ENCODE data around the gene SELENOV. TPM values are rescaled to one million over a fixed set of nuclear protein-coding genes. Genes with fewer than 3 reads are reported as not detected.
A peak's percentile ranks its signal among the peaks of the same experiment; 100 is the strongest.

SELENOV gene
- total RNA-seq, 1 donor from 2014 or later, result not detected

GRCh38 chr19:39518975-39519374 is 4.0 kb downstream of the SELENOV start:
- no peak for DNase-seq (ENCODE audit: low read depth, low spot score)

- no peak for DNase-seq (ENCODE audit: low read depth, low spot score)
These were observed 5.9 kb downstream of the SELENOV start for GRCh38 chr19:39520541-39521484.

- DNase-seq (ENCODE audit: low read depth, low spot score), result no peak
These were observed 9.6 kb downstream of the SELENOV start for GRCh38 chr19:39524495-39524894.

GRCh38 chr19:39525205-39525604 is 10.3 kb downstream of the SELENOV start:
- DNase-seq (ENCODE audit: low read depth, low spot score), result no peak

GRCh38 chr19:39531834-39532232 is 16.9 kb downstream of the SELENOV start:
- no peak for DNase-seq (ENCODE audit: low read depth, low spot score)

GRCh38 chr19:39532233-39533002 is 17.5 kb downstream of the SELENOV start, which contains the start of gene EID2B:
Gene EID2B (minus strand): TSS chr19:39532852. CDS start chr19:39532802, 50 bp downstream.
- peak; percentile 87 for DNase-seq (ENCODE audit: low read depth, low spot score)

GRCh38 chr19:39533003-39533512 is 18.1 kb downstream of the SELENOV start:
- no peak for DNase-seq (ENCODE audit: low read depth, low spot score)

- no peak for DNase-seq (ENCODE audit: low read depth, low spot score)
These were observed 18.9 kb downstream of the SELENOV start for GRCh38 chr19:39533791-39534190.

- no peak for DNase-seq (ENCODE audit: low read depth, low spot score)
These were observed 24.2 kb downstream of the SELENOV start for GRCh38 chr19:39539165-39539517.

- peak; percentile 81 for DNase-seq (ENCODE audit: low read depth, low spot score)
These were observed 24.8 kb downstream of the SELENOV start, which contains the start of gene EID2 for GRCh38 chr19:39539518-39540332. Gene EID2 (minus strand): TSS chr19:39540161. CDS start chr19:39540079, 82 bp downstream.

GRCh38 chr19:39540333-39540673 is 25.4 kb downstream of the SELENOV start:
- DNase-seq (ENCODE audit: low read depth, low spot score), result no peak

GRCh38 chr19:39542206-39542605 is 27.3 kb downstream of the SELENOV start:
- DNase-seq (ENCODE audit: low read depth, low spot score), result peak; percentile 47

GRCh38 chr19:39543477-39543857 is 28.5 kb downstream of the SELENOV start:
- DNase-seq (ENCODE audit: low read depth, low spot score), result no peak

GRCh38 chr19:39544226-39544903 is 29.4 kb downstream of the SELENOV start:
- DNase-seq (ENCODE audit: low read depth, low spot score), result no peak

- DNase-seq (ENCODE audit: low read depth, low spot score), result no peak
These were observed 30.0 kb downstream of the SELENOV start for GRCh38 chr19:39544911-39545310.

GRCh38 chr19:39546599-39546998 is 31.7 kb downstream of the SELENOV start:
- DNase-seq (ENCODE audit: low read depth, low spot score), result no peak

- DNase-seq (ENCODE audit: low read depth, low spot score), result no peak
These were observed 35.3 kb downstream of the SELENOV start for GRCh38 chr19:39550197-39550596.

- no peak for DNase-seq (ENCODE audit: low read depth, low spot score)
These were observed 38.2 kb downstream of the SELENOV start for GRCh38 chr19:39553082-39553652.

- no peak for DNase-seq (ENCODE audit: low read depth, low spot score)
These were observed 39.9 kb downstream of the SELENOV start for GRCh38 chr19:39554701-39555311.

GRCh38 chr19:39555883-39556282 is 40.9 kb downstream of the SELENOV start:
- DNase-seq (ENCODE audit: low read depth, low spot score), result no peak

All from pulmonary artery endothelial cell (primary cell).